HG02588 (cell line): ENCODE results near the gene CAMTA1.

ENCODE experiments used
- ATAC-seq: cut with Tn5 transposase; IDR thresholded peaks from one replicate; pipeline ENCODE4 v1.9.1; 2021; ENCODE audit warnings: mild to moderate bottlenecking, moderate library complexity; ENCODE audit not compliant: unreplicated experiment

Gene CAMTA1

DNA sequence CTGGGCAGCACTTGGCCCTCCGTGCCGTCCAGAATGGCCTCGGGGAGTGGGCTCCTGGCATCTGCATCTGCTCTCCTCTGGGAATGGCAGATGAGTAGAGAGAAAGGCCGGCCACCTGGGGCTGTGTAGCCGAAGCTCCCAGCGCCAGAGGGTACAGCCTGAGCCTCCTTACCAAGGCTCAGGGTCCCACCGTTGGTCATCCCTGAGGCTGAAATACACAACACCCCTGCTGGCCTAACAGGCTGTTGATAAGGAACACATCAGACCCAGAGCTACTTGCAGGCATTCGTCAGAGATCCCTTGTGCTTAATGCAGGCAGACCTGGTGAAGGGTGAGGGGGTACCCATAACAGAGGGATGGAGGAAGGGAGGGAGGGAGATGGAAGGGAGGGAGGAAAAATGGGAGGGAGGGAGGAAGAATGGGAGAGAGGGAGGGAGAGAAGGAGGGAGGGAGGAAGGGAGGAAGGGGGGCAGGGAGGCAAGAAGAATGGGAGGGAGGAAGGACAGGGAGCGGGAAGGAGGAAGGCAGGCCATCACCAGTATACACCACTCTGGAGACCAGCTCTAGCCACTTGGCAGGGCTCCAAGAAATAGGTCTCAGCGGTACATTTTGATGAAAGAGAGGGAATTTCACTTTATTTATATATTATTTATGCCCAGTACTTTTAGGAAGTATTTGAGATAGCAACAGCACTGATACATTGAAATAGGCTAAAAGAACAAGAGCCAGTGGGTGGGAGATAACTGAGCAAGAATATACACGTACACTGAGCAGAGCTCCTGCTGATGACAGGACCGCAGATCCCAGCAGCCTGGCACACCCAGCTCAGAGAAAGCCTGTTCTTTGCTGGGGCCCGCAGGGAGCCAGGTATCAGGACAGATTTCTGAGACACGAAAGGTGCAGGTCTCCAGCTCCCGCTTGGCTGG, 670.8 kb downstream of the CAMTA1 start:
- ATAC-seq = no peak

GRCh38 chr1:7456722-7457082, 671.4 kb downstream of the CAMTA1 start:
- no peak for ATAC-seq

DNA sequence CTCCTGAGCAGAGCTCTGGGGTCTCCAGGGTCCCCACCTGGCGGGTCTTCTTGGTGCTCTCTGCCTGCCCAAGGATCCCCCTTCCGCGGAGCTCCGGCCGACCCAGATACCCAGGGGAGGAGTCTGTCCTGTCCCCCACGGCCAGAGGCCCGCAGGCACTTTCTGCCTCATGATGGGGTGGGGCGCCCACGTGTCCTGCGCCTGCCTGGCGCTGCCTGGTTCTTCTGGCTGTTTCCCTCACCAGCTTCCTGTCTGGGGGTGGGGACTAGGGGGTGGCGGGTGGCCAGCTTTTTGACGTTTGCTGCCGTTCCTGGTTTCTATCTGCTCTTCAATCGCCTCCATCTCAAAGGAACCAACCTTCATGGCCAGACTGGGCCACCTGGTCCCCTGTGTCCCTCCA, 672.6 kb downstream of the CAMTA1 start:
- no peak for ATAC-seq

DNA sequence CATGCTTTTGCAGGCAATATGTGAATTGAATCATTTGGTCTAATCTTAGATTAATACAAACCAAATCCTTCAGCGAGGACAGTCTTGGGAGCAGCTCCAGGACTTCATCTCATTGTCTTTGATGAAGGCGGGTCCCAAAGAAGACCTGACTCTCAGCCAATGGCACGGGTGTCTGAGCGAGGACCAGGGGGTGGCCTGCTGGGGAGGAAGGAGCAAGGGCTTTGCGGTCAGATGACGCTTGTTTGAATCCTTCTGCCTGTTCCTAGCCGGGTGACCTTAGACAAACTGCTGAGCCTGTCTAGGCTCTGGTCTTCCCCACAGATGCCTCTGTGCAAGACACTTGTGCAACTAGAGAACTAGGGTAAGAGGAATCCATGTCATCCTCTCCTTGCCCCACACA, 673.7 kb downstream of the CAMTA1 start:
- ATAC-seq = no peak

DNA sequence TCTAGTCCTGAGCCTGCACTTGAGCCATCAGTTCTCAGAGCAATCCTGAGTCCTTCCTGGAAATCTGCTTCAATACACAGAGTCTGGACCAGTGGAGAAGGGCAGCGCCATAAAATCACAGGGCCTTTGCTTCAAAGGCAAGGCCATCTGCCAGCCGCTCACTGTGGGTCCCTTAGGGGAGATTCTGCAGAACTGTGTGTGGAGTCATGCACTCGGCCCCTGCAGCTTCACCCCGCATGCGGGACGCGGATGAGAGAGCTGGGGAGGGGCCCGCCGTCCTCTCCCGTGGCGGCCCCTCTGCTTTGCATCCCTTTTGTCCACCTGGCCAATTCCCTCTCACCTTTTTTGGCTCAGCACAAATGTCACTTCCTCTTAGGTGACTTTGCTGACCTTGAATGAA, 674.7 kb downstream of the CAMTA1 start:
- no peak for ATAC-seq

DNA sequence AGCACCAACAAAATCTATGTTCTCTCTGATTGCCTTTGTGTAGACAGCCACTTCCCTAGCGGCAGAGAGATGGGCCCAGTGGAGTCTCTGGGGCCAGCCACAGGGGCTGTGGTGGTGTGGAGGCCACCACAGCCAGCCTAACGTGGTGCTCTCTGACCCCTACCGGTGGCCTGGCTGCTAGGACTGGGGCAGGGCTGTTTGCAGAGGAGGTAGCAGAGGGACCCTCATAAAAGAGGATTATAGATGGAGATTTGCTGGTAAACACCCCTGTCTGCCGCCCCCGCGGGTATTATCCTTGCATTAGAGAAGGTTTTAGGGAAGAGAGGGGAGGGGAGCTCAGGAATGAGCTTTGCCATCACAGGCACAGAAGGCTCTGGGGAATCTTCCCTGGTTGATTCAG, 675.6 kb downstream of the CAMTA1 start:
- ATAC-seq = no peak

DNA sequence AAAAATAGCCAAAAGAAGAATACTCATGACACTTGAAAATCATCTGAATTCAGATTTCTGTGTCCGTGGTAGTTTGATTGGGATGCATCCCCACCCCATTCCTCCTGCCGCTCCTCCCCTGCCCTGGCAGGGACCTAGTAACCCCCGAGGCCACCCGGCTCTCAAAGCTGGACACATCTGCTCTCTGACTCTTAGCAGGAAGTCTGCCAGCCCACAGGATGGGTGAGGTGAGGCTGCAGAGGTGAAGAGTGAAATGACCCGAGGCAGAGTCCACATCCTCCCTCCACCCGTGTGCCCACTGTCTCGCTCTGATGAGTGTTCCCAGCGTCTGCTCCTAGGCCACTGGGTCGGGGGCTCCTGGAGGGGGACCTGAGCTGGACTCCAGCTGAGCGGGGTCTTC, 677.4 kb downstream of the CAMTA1 start:
- no peak for ATAC-seq

DNA sequence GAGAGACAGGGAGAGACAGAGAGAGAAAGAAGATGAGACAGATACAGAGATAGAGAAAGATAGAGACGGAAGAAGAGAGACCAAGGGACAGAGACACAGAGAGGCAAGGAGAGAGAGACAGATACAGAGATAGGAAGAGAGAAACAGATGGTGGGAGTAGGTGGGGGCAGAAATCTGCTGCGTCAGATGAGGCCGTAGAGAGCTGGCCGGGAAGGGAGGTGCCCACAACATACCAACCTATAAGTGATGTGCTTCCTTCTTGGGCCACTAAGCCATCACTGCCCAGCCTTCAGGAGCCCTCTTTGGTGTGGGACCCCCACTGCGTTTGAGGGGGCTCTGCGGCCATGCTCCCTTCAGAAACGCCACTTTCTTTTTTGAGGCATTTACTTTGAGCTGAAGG, 678.3 kb downstream of the CAMTA1 start:
- no peak for ATAC-seq

DNA sequence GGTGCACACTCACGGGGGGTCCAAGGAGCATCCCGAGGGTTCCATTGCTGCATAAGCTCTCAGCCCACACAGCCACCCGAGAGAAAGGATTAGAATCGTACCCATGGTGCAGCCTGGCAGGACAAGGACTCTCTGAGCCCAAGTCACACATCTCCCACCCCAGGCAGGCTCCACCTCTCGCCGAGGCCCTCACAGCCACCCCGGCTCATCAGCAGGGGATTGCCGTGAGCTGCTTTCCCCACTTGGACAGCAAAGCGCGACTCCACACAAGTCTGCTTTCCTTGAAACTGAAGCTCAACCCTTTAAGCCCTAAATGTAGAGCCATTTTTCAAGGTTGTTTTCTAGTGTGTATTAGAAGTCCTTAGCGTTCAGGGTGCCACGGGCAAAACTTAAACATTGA, 679.5 kb downstream of the CAMTA1 start:
- ATAC-seq = no peak

GRCh38 chr1:7467476-7468175, 682.4 kb downstream of the CAMTA1 start:
- no peak for ATAC-seq

- no peak for ATAC-seq
Measured at GRCh38 chr1:7468248-7468647, 683.0 kb downstream of the CAMTA1 start.

- no peak for ATAC-seq
Measured at GRCh38 chr1:7469255-7469938, 684.1 kb downstream of the CAMTA1 start.

GRCh38 chr1:7470904-7471638, 685.8 kb downstream of the CAMTA1 start:
- ATAC-seq = no peak

GRCh38 chr1:7471836-7472235, 686.6 kb downstream of the CAMTA1 start:
- ATAC-seq = no peak

GRCh38 chr1:7473223-7474142, 688.2 kb downstream of the CAMTA1 start:
- ATAC-seq = no peak

DNA sequence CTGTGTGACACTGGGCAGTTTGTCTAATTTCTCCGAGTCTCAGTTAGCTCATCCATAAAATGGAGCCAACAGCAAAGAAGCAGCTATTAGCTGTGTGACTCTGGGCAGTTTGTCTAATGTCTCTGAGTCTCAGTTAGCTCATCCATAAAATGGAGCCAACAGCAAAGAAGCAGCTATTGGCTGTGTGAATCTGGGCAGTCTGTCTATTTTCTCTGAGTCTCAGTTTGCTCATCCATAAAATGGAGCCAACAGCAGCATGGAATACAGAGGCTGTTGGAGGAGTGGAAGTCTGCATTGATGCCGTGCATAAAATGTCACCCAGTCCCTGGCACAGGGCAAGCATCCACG, 688.9 kb downstream of the CAMTA1 start:
- no peak for ATAC-seq

DNA sequence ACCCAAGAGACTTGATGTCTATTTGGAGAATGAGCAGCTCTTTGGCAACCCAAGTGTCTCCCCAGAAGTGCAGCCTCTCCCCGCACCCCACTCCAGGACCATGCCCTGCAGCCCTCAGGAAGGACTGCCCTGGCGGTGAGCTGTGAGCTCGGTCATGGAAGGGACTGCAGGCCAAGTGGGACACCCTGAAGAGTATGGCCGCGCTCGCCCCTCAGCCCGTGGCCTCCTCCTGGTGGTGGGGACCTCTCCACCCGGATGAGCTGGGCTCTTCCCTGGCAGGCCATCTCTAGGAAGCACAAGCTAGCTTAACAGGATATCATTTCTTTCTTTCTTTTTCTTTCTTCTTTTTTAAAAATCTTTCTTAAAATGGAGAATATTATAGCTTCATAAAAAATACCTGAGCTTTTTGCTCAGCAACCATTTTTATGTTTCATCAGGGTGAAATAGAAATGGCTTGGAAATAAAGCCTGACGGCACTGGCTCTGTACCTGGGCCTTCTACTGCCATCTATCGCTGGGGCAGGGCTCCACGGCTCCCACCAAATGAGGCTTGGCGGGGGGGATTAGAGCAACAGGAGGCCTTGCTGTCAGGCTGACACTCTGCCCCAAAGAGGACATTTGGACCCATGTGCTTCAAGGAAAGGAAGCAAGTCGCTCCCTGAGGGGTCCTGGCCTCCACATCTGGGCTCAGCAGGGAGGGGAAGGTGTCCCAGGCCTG, 689.7 kb downstream of the CAMTA1 start:
- no peak for ATAC-seq

DNA sequence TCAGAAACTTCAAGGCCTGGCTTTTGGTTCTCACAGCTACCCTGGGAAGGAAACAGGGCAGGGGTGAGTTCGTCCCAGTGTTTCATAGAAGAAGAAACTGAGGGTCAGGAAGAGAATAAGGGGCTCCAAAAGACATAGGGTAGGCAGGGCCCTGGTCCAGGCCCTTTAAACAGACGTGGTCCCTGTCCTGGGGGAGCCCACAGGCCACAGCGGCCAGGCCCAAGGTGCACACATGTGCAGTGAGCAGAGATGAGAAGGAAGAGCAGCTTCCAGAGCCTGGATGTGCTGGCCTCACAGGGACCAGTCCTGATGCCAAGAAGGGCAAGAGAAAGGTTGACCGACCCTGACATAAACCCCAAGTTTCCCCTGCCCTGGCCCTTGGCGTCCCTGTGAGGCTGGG, 690.4 kb downstream of the CAMTA1 start:
- ATAC-seq = no peak

DNA sequence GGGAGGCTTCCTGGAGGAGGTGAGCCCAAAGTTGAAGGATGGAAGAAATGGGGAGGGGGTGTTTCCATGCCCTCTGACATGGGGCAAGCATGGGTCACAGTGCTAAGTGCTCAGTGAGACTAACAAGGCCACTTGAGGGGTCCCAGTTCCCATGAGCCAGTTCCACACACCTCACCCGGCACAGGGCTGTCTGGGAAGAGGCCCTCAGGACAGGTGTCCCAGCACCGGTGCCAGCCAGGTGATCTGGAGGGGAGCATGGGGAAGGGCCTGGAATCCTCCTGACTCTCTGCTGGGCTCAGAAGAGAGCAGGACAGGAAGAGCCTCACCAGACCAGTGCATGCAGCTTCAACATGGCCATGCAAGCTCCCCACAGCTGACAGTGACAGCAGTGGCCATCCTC, 691.1 kb downstream of the CAMTA1 start:
- no peak for ATAC-seq
